ENCODE data around the gene RPA1. TPM values are rescaled to one million over a fixed set of nuclear protein-coding genes. Genes with fewer than 3 reads are reported as not detected.
"Not testable (repeated sequence)": the region's sequence is repeated elsewhere in the genome, so short reads cannot be mapped to it uniquely, and the experiment has no call there.

Gene RPA1
- total and polyA plus RNA-seq, 2 donors (not counting 1 experiment from before 2014, with no cell fraction given) = 22.3 to 55.4 TPM

DNA sequence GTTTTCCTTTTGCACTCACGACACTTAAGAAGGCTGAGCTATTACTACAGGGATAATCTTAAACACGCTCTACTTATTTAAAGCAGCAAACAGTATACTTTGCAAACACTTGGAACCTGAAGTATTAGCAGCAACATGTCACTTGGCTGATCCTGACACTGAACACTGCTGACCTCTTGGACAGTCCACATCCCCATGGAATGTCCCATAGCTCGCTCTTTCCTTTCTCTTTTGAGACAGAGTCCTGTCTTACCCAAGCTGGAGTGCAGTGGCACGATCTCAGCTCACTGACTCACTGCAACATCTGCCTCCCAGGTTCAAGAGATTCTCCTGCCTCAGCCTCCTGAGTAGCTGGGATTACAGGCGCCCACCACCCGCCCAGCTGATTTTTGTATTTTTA lies 26.5 kb upstream of the RPA1 start:
- Histone ChIP-seq H3K27ac (ENCODE audit: insufficient read depth, low read length) (no peak overlapping the region), H3K36me3 (ENCODE audit: control insufficient read depth, insufficient read depth, low read length) (peaks cover 4% of the 10 kb centered on the region), H3K4me3 (replicated peaks in 1 of 4; ENCODE audit: control extremely low read depth in 1 of 4, insufficient read depth in 1 of 4, low read depth in 3 of 4, low read length in 4 of 4) (no peak overlapping the region), H3K79me2 (ENCODE audit: control insufficient read depth, insufficient read depth, low read length) (no peaks in the 10 kb centered on the region), H2AFZ (ENCODE audit: low read length) (no peak overlapping the region), H3K27me3 (ENCODE audit: control insufficient read depth, insufficient read depth, low read length) (no peaks in the 10 kb centered on the region), H3K9me3 (ENCODE audit: control insufficient read depth, insufficient read depth, low read depth, low read length) (no peaks in the 10 kb centered on the region), H3K4me2 (ENCODE audit: extremely low read depth, insufficient read depth, low read length) (no peak overlapping the region), H3K9ac (ENCODE audit: insufficient read depth, low read length) (no peak overlapping the region), H4K20me1 (ENCODE audit: control insufficient read depth, extremely low read depth, insufficient read depth, low read length) (no peaks in the 10 kb centered on the region), H3K4me1 (ENCODE audit: control insufficient read depth, extremely low read depth, insufficient read depth, low read length) (no peaks in the 10 kb centered on the region)
- no peak for DNase-seq (ENCODE audit: low read depth in 2 of 2)
- TF ChIP-seq, protein P1, sequence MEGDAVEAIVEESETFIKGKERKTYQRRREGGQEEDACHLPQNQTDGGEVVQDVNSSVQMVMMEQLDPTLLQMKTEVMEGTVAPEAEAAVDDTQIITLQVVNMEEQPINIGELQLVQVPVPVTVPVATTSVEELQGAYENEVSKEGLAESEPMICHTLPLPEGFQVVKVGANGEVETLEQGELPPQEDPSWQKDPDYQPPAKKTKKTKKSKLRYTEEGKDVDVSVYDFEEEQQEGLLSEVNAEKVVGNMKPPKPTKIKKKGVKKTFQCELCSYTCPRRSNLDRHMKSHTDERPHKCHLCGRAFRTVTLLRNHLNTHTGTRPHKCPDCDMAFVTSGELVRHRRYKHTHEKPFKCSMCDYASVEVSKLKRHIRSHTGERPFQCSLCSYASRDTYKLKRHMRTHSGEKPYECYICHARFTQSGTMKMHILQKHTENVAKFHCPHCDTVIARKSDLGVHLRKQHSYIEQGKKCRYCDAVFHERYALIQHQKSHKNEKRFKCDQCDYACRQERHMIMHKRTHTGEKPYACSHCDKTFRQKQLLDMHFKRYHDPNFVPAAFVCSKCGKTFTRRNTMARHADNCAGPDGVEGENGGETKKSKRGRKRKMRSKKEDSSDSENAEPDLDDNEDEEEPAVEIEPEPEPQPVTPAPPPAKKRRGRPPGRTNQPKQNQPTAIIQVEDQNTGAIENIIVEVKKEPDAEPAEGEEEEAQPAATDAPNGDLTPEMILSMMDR (conservative IDR thresholded peaks at IDR 0.05 in 1 of 2, IDR thresholded peaks at IDR 0.05 in 1 of 2; ENCODE audit: low read depth in 1 of 2, low read length in 2 of 2) = no peak
- no peak for TF ChIP-seq EZH2 (IDR thresholded peaks at IDR 0.05; ENCODE audit: low read length, missing control alignments)

DNA sequence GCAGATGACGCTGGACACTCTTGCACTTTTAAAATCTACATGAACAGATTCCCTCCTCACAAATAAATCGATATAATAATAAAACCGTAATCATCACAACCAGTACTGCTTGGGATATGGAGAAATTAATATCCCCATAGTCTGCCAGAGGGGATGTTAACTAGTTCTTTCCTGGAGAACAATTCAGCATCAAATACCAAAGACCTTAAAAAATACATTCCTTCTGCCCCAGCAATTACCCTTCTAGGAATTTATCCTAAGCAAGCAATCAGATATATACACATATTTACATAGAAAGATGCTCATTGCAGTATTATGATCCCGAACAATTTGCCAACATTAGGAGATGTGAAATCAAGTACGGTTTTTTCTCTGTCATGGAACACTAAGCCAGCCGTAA lies 21.9 kb upstream of the RPA1 start:
- H3K36me3 ChIP-seq (ENCODE audit: control insufficient read depth, insufficient read depth, low read length) = no peaks in the 10 kb centered on the region
- H3K9me3 ChIP-seq (ENCODE audit: control insufficient read depth, insufficient read depth, low read depth, low read length) = no peaks in the 10 kb centered on the region
- no peaks in the 10 kb centered on the region for H3K27me3 ChIP-seq (ENCODE audit: control insufficient read depth, insufficient read depth, low read length)
- no peak overlapping the region for H3K4me3 ChIP-seq (replicated peaks in 1 of 4; ENCODE audit: control extremely low read depth in 1 of 4, insufficient read depth in 1 of 4, low read depth in 3 of 4, low read length in 4 of 4)
- no peak for DNase-seq (ENCODE audit: low read depth in 2 of 2)
- H2AFZ ChIP-seq (ENCODE audit: low read length) = no peak overlapping the region
- no peak overlapping the region for H3K9ac ChIP-seq (ENCODE audit: insufficient read depth, low read length)
- H3K4me2 ChIP-seq (ENCODE audit: extremely low read depth, insufficient read depth, low read length) = no peak overlapping the region
- no peaks in the 10 kb centered on the region for H3K4me1 ChIP-seq (ENCODE audit: control insufficient read depth, extremely low read depth, insufficient read depth, low read length)
- no peak for TF ChIP-seq EZH2 (IDR thresholded peaks at IDR 0.05; ENCODE audit: low read length, missing control alignments)
- TF ChIP-seq, protein P1 (conservative IDR thresholded peaks at IDR 0.05 in 1 of 2, IDR thresholded peaks at IDR 0.05 in 1 of 2; ENCODE audit: low read depth in 1 of 2, low read length in 2 of 2) = no peak
- H3K27ac ChIP-seq (ENCODE audit: insufficient read depth, low read length) = no peak overlapping the region
- H3K79me2 ChIP-seq (ENCODE audit: control insufficient read depth, insufficient read depth, low read length) = no peaks in the 10 kb centered on the region
- no peaks in the 10 kb centered on the region for H4K20me1 ChIP-seq (ENCODE audit: control insufficient read depth, extremely low read depth, insufficient read depth, low read length)

DNA sequence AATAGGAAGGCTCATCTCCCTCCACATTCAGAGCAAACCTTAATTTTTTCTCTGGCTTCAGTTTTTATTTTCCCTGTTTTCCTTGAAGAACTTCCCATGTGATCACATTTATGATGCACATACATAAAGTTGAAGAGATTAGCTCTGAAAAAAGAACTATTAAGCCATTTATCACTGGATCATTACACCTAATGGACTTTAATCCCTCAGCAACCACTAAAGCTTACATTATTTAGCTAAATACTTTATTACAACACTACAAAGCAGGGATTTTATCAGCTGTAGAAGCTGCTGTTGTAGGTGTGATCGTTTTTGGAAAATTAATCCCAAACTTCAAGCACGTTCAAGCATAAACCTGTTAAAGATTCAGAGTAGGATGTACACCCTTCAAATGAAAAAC lies 21.2 kb upstream of the RPA1 start:
- Histone ChIP-seq H3K36me3 (ENCODE audit: control insufficient read depth, insufficient read depth, low read length) (no peaks in the 10 kb centered on the region), H3K27me3 (ENCODE audit: control insufficient read depth, insufficient read depth, low read length) (no peaks in the 10 kb centered on the region), H3K4me3 (replicated peaks in 1 of 4; ENCODE audit: control extremely low read depth in 1 of 4, insufficient read depth in 1 of 4, low read depth in 3 of 4, low read length in 4 of 4) (no peak overlapping the region), H3K4me2 (ENCODE audit: extremely low read depth, insufficient read depth, low read length) (no peak overlapping the region), H3K9ac (ENCODE audit: insufficient read depth, low read length) (no peak overlapping the region), H3K79me2 (ENCODE audit: control insufficient read depth, insufficient read depth, low read length) (no peaks in the 10 kb centered on the region), H2AFZ (ENCODE audit: low read length) (no peak overlapping the region), H3K9me3 (ENCODE audit: control insufficient read depth, insufficient read depth, low read depth, low read length) (no peaks in the 10 kb centered on the region), H3K27ac (ENCODE audit: insufficient read depth, low read length) (no peak overlapping the region), H3K4me1 (ENCODE audit: control insufficient read depth, extremely low read depth, insufficient read depth, low read length) (no peaks in the 10 kb centered on the region), H4K20me1 (ENCODE audit: control insufficient read depth, extremely low read depth, insufficient read depth, low read length) (no peaks in the 10 kb centered on the region)
- TF ChIP-seq, protein P1 (conservative IDR thresholded peaks at IDR 0.05 in 1 of 2, IDR thresholded peaks at IDR 0.05 in 1 of 2; ENCODE audit: low read depth in 1 of 2, low read length in 2 of 2) = no peak
- TF ChIP-seq EZH2 (IDR thresholded peaks at IDR 0.05; ENCODE audit: low read length, missing control alignments) = no peak
- no peak for DNase-seq (ENCODE audit: low read depth in 2 of 2)

DNA sequence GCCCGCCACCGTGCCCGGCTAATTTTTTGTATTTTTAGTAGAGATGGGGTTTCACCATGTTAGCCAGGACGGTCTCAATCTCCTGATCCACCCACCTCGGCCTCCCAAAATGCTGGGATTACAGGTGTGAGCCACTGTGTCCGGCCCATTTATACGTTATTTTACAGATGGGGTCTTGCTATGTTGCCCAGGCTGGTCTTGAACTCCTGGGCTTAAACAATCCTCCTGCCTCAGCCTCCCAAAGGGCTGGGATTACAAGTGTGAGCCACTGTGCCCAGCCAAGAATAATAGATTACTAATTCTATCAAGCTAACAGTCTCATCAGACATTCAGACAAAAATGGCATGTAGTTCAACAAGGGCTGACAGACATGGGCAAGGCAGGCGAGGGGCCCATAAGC lies 20.0 kb upstream of the RPA1 start:
- H3K27ac ChIP-seq (ENCODE audit: insufficient read depth, low read length); H3K9ac ChIP-seq (ENCODE audit: insufficient read depth, low read length); H3K4me2 ChIP-seq (ENCODE audit: extremely low read depth, insufficient read depth, low read length); H3K27me3 ChIP-seq (ENCODE audit: control insufficient read depth, insufficient read depth, low read length); H2AFZ ChIP-seq (ENCODE audit: low read length); H4K20me1 ChIP-seq (ENCODE audit: control insufficient read depth, extremely low read depth, insufficient read depth, low read length); H3K4me3 ChIP-seq (replicated peaks in 1 of 4; ENCODE audit: control extremely low read depth in 1 of 4, insufficient read depth in 1 of 4, low read depth in 3 of 4, low read length in 4 of 4); DNase-seq (ENCODE audit: low read depth in 2 of 2); H3K36me3 ChIP-seq (ENCODE audit: control insufficient read depth, insufficient read depth, low read length); H3K79me2 ChIP-seq (ENCODE audit: control insufficient read depth, insufficient read depth, low read length); H3K4me1 ChIP-seq (ENCODE audit: control insufficient read depth, extremely low read depth, insufficient read depth, low read length); H3K9me3 ChIP-seq (ENCODE audit: control insufficient read depth, insufficient read depth, low read depth, low read length): not testable (repeated sequence)
